Gastrocnemius medialis (tissue), 4 donors: ENCODE data around the gene SLC29A3. TPM values are rescaled to one million over a fixed set of nuclear protein-coding genes. Genes with fewer than 3 reads are reported as not detected.

ENCODE experiments used
- ATAC-seq, 2 donors: fragments of 150-250 bp; one replicate each; pipeline ENCODE4 v1.9.1; 2016
- DNase-seq, 2 donors: peaks; one replicate each; pipeline ENCODE4 v3.0.0-alpha.2; 2019
- H3K27ac ChIP-seq, 4 donors: fragments of 200-600 bp; sonication (generic); 1 replicate in 1 of 4; 2 replicates in 3 of 4; pipeline ENCODE4 v1.5.1; 2016 to 2018; ENCODE audit warnings: mild to moderate bottlenecking in 2 of 4, moderate library complexity in 1 of 4
- H3K27me3 ChIP-seq, 3 donors: fragments of 200-600 bp; sonication (generic) in 2 of 3; 1 replicate in 1 of 3; 2 replicates in 2 of 3; pipeline versions ENCODE4 v1.5.1 to v1.6.0; 2016 to 2019; ENCODE audit warnings: mild to moderate bottlenecking in 1 of 3, moderate library complexity in 1 of 3
- H3K36me3 ChIP-seq, 2 donors: fragments of 200-600 bp; sonication (generic) in 1 of 2; one replicate each; pipeline ENCODE4 v1.5.1; 2017 to 2018
- H3K4me1 ChIP-seq, 2 donors: fragments of 200-600 bp; sonication (generic) in 1 of 2; one replicate each; pipeline ENCODE4 v1.5.1; 2016 to 2017; ENCODE audit warnings: mild to moderate bottlenecking in 2 of 2
- H3K4me3 ChIP-seq, 4 donors: fragments of 200-600 bp; sonication (generic) in 3 of 4; 1 replicate in 1 of 4; 2 replicates in 3 of 4; pipeline ENCODE4 v1.5.1; 2016 to 2019; ENCODE audit warnings: mild to moderate bottlenecking in 2 of 4
- H3K9me3 ChIP-seq, 3 donors: fragments of 200-600 bp; sonication (generic) in 2 of 3; 1 replicate in 1 of 3; 2 replicates in 2 of 3; pipeline ENCODE4 v1.5.1; 2016 to 2019
- CTCF ChIP-seq, 5 experiments: fragments of 450-650 bp in 3 of 5; fragments of 200-600 bp in 2 of 5; sonication (generic) in 2 of 5; IDR thresholded peaks in 4 of 5; conservative IDR thresholded peaks in 1 of 5; 1 replicate in 4 of 5; 2 replicates in 1 of 5; pipeline ENCODE4 v1.5.1; 2016 to 2019; ENCODE audit warnings: antibody characterized with exemption in 5 of 5, mild to moderate bottlenecking in 3 of 5, moderate library complexity in 3 of 5
- POLR2A ChIP-seq, 2 donors: fragments of 450-650 bp; IDR thresholded peaks; one replicate each; pipeline ENCODE4 v1.6.1; 2017; ENCODE audit warnings: antibody characterized with exemption in 2 of 2, mild to moderate bottlenecking in 2 of 2, moderate library complexity in 2 of 2
- in situ Hi-C, 4 donors: fragments of 200-750 bp; cut with MboI; loops; one replicate each; pipeline versions ENCODE4 v1.15.0 to v1.8.0; 2017; ENCODE audit warnings: low sequenced_read_pairs in 4 of 4
- intact Hi-C: fragments of 100-400 bp; cut with DNase I; formaldehyde crosslinking; loops from one replicate; pipeline ENCODE4 v1.15.1; 2023; ENCODE audit warnings: low total_unique reads
- total RNA-seq, 4 donors: library from RNA; depleted of rRNA; stranded (reverse); fragments of >200 nt; gene quantifications; one replicate each; pipeline versions ENCODE4 v1.1.0 to v1.2.3, GENCODE V29; 2016

Gene SLC29A3
- total RNA-seq, 4 donors from 2014 or later, result 0.36 to 2.8 (median 2.0) TPM

DNA sequence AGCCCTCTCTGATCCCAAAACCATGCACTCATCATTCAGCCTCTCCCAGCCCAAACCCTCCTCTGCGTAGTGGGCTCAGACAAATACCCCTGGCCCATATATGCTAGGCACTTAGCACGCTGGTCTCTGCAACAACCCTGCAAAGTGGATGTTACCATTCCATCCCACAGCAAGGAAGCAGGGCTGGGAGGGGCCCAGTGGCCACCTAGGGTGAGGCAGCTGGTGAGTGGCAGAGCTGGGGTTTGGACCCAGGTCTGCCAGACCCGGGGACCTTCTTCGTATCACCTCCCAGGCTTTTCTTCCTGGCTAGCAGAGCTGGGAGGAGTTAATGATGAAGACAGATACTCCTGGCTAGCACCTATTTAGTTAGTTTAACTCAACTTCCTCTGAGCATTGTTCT lies 33.1 kb upstream of the SLC29A3 start:
- no peaks in the 10 kb centered on the region for H3K9me3 ChIP-seq
- no peaks in the 10 kb centered on the region for H3K27me3 ChIP-seq
- H3K4me1 ChIP-seq, result no peaks in the 10 kb centered on the region
- intact Hi-C loops, result loop anchor here (1.0 to 2.0 kb wide), 3 partner anchors 77 to 383 kb away; no protein-coding TSS in a partner anchor
- TF ChIP-seq POLR2A (IDR thresholded peaks at IDR 0.05), result no peak
- TF ChIP-seq CTCF (IDR thresholded peaks at IDR 0.05 in 4 of 5, conservative IDR thresholded peaks at IDR 0.05 in 1 of 5), result no peak
- ATAC-seq (no peak), DNase-seq (no peak)
- in situ Hi-C loops, result loop anchor here (5.0 to 10.0 kb wide), 4 partner anchors 81 to 364 kb away; no protein-coding TSS in a partner anchor
- H3K27ac ChIP-seq, result no peak overlapping the region
- no peaks in the 10 kb centered on the region for H3K36me3 ChIP-seq
- no peak overlapping the region for H3K4me3 ChIP-seq

DNA sequence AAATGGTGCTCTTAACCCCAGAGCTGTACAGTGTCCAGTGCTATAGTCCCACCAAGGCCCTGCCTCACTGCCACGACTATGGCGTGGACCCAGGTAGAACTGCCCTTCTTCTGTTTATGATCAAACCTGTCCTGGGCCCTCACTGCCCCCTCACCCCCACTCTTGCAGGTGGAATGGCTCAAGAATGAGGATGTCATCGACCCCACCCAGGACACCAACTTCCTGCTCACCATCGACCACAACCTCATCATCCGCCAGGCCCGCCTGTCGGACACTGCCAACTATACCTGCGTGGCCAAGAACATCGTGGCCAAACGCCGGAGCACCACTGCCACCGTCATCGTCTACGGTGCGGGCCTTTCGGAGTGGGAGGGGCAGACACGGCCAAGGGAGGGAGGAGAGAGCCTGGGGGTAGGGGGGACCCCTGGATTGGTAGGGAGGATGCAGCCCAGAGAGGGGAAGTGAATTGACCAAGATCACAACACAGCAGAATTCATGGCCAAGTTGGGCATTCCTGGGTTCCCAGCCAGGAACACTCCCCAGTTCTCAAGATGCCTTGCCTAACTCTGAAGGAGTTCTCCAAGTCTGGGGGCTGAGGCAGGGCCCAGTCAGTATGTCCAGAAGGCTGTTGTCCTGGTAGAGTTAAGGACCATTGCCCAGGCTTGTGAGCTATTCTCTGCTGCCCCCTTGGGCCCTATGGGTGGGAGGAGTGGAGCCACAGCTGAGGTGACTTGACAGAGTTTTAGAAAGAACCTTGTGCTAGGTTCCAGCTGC lies 32.4 kb upstream of the SLC29A3 start:
- no peaks in the 10 kb centered on the region for H3K27me3 ChIP-seq
- no peak for DNase-seq
- no peak overlapping the region for H3K4me3 ChIP-seq
- H3K36me3 ChIP-seq, result no peaks in the 10 kb centered on the region
- ATAC-seq, result no peak
- no peak overlapping the region for H3K27ac ChIP-seq
- no peaks in the 10 kb centered on the region for H3K9me3 ChIP-seq
- intact Hi-C loops (no loop called here), in situ Hi-C loops (loop anchor here (5.0 to 10.0 kb wide), 4 partner anchors 82 to 364 kb away; no protein-coding TSS in a partner anchor)
- no peak for TF ChIP-seq CTCF (IDR thresholded peaks at IDR 0.05 in 4 of 5, conservative IDR thresholded peaks at IDR 0.05 in 1 of 5)
- TF ChIP-seq POLR2A (IDR thresholded peaks at IDR 0.05), result no peak
- H3K4me1 ChIP-seq, result no peaks in the 10 kb centered on the region

- intact Hi-C loops, result no loop called here
These were observed 31.6 kb upstream of the SLC29A3 start for GRCh38 chr10:71287456-71287855.

GRCh38 chr10:71288461-71288860 lies 30.6 kb upstream of the SLC29A3 start:
- ATAC-seq, result no peak
- no peaks in the 10 kb centered on the region for H3K4me1 ChIP-seq
- in situ Hi-C loops, result loop anchor here (5.0 to 10.0 kb wide), 4 partner anchors 84 to 366 kb away; no protein-coding TSS in a partner anchor
- no peaks in the 10 kb centered on the region for H3K27me3 ChIP-seq
- no peak for DNase-seq
- no peaks in the 10 kb centered on the region for H3K9me3 ChIP-seq
- H3K36me3 ChIP-seq, result no peaks in the 10 kb centered on the region
- intact Hi-C loops, result no loop called here
- no peak overlapping the region for H3K4me3 ChIP-seq
- TF ChIP-seq POLR2A (IDR thresholded peaks at IDR 0.05) (no peak), CTCF (IDR thresholded peaks at IDR 0.05 in 4 of 5, conservative IDR thresholded peaks at IDR 0.05 in 1 of 5) (no peak)
- no peak overlapping the region for H3K27ac ChIP-seq

More at GRCh38 chr10:71287456-71287855, 31.6 kb upstream of the SLC29A3 start:
- in situ Hi-C loops, result loop anchor here (5.0 to 10.0 kb wide), 4 partner anchors 83 to 365 kb away; no protein-coding TSS in a partner anchor
- Histone ChIP-seq H3K27ac (no peak overlapping the region), H3K4me1 (no peaks in the 10 kb centered on the region), H3K9me3 (no peaks in the 10 kb centered on the region), H3K36me3 (no peaks in the 10 kb centered on the region), H3K27me3 (no peaks in the 10 kb centered on the region), H3K4me3 (no peak overlapping the region)
- TF ChIP-seq CTCF (IDR thresholded peaks at IDR 0.05 in 4 of 5, conservative IDR thresholded peaks at IDR 0.05 in 1 of 5), result no peak
- TF ChIP-seq POLR2A (IDR thresholded peaks at IDR 0.05), result no peak
- DNase-seq, result no peak
- no peak for ATAC-seq
